Activated CD8-positive, alpha-beta memory T cell treated with anti-CD3 and anti-CD28 coated beads, Interleukin-2, amount 50 U/mL, for 48 hours (primary cell): ENCODE results near the gene TMEM200C.

Experiments
- DNase-seq: peaks from one replicate; pipeline ENCODE4 v3.0.0-alpha.2; 2020

TMEM200C gene

GRCh38 chr18:5895299-5895875 lies at the start of gene TMEM200C:
TMEM200C (minus strand) TSS chr18:5895522; CDS start chr18:5892063, 3,459 bp downstream.
- peak; percentile 51 for DNase-seq

DNA sequence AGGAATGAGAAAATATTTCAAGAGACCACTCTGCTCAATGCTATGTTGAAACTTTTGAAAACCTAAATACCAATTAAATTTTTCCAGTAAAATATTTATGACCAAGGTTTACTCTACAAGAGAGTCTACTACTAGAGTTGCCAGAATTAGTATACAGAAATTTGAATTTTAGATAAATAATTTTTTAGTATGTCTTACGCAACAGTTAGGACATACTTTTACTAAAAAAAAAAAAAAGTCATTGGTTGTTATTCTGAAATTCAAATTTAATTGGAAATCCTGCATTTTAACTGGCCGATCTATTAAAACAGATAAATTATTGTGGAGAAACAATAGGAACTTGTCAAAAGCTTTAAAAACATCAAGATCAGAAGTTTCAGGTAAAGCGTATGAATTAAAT lies 49.1 kb upstream of the TMEM200C start:
- DNase-seq = no peak

GRCh38 chr18:5943514-5943913 lies 48.2 kb upstream of the TMEM200C start:
- no peak for DNase-seq

DNA sequence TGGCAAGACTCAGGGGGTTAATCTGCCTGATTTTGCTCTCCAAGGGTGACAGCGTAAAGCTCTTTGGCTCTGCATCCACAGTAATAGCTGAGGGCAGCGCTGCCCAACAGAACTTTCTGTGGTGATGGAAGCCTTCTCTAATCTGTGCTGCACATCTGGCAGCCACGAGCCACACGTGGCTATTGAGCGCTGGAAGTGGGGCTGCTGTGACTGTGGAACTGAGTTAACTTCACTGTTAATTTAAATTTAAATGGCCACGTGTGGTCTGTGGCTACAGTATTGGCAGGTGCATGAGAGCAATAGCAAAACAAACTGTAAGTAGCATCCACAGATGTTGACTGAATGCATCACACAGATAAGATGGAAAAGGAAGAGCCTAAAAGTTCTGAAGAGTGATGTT lies 47.3 kb upstream of the TMEM200C start:
- DNase-seq = no peak

- no peak for DNase-seq
These were observed 46.6 kb upstream of the TMEM200C start for GRCh38 chr18:5941890-5942289.

DNA sequence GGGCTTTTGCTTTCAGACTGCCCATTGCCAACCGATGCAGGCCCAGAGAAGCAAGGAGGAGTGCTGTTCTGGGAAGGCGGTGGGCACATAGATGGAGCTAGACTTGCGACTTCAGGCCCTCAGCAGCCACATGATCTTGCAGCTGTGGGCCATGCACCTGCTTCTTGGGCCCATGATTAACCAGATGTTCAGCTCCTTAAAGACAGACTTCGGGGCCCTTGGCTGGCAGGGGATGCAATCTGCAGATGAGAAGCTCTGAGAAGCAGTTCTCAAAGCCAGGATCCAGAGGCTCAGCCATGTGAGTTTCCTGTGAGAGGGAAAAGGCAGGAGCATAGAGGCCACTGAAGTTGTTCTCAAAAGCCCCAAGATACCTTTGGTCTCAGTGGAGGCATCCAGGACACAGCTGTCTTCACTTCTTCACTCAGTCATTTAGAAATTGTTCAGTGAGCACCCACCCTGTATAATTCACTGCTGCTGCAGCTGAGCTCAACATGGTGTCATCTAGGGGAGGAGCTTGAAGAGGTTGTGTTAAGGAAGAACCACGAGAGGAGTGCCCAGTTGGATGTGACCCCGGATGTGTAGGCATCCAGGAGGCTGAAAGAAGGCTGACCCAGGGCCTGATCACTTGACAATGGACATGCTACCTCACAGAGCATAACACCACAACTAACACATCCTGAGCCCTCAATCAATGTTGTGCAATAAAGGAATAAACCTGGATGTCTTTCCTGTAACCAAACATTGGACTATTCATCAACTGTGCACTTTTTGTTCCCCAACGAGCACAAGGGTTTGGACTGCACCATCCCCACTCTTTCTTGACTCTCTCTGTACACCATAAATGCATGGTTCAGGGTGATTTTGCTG lies 44.7 kb upstream of the TMEM200C start:
- DNase-seq = no peak

- DNase-seq = no peak
These were observed 42.5 kb upstream of the TMEM200C start for GRCh38 chr18:5937795-5938194.

DNA sequence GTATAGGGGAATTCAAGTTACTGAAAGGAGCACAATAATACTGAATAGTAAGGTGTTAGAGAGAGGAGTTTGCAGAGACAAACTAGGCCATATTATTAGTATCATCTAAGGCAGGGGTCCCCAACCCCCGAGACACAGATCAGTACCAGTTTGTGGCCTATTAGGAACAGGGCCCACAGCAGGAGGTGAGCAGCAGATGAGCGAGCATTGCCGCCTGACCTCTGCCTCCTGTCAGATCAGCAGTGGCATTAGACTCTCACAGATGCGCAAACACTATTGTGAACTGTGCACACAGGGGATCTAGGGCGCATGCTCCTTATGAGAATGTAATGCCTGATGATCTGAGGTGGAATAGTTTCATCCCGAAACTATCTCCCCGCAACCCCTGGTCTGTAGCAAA lies 41.8 kb upstream of the TMEM200C start:
- DNase-seq = no peak

DNA sequence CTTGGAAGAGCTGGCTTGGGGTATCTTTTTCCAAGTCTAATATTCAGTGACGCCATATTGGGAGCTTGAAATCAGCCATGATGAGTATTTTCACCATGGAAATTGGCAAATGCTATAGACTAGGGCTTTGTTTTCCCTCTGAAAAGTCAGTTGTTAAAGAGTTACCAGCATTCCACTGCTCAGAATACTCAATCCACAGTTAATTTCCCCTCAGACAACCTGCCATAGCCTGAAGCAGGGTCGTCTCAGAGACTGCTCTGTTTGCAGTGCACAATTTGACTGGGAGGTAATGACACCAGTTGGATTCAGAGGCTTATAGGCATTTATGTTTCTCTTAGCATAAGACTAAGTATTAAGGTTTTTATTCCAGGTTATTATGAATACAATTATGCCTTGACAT lies 35.5 kb upstream of the TMEM200C start:
- DNase-seq = no peak

- DNase-seq = no peak
These were observed 23.0 kb upstream of the TMEM200C start for GRCh38 chr18:5918205-5918858.

DNA sequence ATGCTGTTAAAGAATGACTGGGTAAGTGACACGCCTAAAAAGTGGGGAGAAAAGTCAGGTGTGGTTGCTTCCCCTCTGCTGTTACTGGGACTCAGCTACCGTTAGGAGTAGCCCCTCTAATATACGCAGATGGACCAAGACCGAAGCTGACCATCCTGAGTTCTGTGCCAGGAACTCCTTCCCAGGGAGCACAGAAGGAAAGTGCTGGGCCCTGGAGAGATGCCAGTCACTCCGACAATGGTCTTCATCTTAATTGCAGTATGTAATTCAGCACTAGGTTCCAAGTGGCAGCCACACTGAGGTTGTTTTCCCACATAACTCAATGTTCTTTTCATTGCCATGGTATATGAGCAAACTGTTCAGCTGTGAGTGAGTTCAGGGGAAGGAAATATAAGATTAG lies 19.6 kb upstream of the TMEM200C start:
- no peak for DNase-seq

- DNase-seq = no peak
These were observed 18.7 kb upstream of the TMEM200C start for GRCh38 chr18:5914016-5914415.

DNA sequence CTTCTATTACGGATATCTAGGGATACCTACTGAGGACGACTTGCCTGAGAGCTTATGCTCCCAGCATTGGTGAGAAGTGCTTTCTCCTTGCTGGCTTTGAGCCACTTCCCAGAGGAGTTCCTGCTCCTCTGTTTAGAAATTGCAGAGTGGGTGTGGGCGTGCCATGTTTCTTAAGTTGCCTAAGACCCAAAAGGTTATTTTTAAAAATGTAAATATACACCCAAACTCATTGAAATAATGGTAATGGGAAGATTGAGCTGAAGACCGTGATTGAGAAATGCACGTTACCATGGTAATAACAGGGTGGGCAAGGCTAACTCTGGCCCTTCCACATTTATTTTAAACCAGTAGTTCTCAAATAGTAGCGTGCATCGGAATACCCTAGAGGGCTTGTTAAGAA lies 17.2 kb upstream of the TMEM200C start:
- no peak for DNase-seq

- DNase-seq = no peak
These were observed 13.8 kb upstream of the TMEM200C start for GRCh38 chr18:5909125-5909524.

DNA sequence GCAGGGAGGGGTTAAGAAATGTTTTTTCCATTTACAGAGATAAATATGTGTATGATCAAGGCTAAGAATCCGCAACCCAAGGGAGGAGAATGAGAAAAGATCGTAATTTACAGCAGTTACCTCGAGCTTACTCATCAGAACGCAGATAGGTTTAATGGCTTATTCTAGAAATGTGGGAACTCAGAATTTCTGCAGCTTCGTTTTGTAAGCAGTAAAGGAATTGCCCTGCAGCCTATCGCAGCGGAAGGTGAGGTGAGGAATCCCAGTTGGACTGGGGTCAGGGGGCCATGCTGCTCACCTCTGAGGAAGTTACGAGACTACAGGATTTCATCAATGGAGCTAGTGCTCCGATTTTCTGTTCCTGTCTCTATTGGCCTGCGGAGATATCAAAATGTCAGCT lies 8.1 kb upstream of the TMEM200C start:
- DNase-seq = no peak

DNA sequence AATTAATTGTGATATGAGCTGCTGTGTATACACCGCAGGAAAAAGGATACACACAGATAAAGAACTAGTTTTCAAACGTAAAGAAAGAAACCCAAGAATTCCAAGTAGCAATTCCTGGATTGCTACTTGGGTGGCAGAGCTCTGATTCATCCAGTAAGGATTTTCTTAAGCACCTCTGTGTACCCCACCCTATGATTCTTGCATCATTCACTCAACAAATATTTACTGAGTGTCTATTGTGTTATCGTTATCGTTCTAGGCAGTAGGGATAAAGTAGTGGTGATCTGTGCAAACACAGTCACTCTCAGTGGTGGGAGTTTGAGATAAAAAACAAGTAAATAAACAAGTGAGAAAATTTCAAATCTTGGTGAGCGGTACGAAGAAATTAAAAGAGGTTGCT lies 4.9 kb upstream of the TMEM200C start:
- no peak for DNase-seq

DNA sequence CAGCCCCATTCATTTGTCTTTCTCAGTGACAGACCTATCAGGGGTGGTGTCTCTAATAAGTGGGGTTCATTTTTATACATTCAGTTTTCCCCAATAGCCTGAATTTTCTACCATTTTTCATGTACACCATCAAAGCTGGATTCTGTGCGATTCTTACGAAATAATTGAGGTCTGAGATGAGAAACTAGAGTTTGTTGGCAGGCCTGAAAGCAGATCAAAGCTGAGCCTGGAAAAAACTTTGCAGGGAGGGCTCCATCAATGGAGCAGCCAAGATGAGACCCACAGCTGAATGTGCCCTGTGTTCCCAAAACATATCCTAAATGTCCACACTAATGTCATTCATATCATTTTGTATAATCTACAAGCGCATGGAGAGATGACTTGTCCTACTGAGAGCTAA lies 4.5 kb upstream of the TMEM200C start:
- DNase-seq = no peak

DNA sequence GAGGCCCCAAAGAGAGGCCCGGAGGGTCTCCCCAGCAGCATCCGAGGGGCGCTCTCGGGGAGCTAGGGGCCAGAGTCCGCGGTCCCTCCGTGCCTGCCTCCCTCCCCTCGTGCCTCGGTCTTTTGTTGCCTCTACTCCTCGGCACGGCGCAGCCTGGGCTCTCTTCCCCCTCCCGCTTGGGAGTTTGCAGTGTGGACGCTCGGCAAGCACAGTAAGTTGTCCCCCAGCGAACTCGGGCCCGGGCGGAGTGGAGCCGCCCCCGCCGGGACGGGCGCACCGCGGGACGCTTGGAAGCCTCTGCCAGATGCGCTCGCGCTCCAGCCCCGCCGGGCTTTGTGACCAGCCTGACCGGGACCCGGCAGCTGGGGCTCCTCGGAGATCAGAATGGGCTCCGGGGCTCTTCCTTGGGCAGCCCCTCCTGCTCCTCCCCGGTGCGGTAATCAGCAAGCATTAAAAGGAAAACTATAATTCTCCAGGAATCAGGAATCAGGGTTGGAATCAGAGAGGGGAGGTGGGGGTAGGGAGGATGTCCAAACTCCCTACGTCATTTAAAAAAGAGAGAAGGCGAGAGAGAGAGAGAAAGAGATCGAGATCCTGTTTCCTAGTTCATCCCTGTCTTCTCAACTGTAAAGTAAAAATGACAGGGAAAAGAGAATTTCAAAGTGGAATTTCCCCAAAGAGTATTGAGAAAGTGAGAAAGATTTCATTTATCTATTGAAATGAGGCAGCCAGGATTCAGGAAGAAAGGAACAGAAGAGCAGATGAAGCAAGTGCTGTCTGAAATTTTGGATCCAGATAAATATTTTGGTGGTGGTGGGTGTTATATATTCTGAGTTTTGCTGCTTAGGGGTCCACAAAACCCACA lies 786 bp upstream of the TMEM200C start:
- DNase-seq = peak; percentile 50

GRCh38 chr18:5894611-5895298 lies 567 bp downstream of the TMEM200C start:
- DNase-seq = no peak

DNA sequence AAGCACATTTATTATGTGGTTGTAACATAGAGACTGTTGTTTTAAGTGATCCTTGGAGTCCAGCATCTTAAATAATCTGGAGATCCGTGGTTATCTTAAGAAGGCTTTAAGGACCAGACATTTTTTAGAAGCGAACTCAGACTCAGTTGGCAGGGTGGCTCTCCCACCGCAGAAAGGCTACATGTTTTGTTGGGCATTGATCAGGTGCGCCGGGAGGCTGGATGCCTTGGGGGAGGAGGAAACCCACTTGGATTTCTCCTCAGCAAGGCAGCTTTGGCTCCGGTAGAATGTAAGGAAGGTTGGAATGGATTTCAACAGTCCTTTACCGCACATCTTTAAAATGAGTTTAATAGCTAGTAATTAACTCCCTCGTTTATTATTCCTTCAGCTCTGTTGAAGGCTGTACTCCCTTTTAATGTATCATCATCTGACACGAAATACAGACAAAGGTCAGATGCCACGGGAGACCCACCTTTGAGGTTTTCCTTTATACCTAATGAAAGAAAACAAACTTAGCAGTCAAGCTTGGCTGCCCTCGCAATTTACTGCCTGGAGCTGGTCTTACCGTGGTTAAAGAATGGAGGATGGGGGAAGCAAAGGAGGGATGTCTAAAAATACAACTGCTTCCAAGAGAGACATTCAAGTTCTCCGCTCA lies 1.2 kb downstream of the TMEM200C start:
- DNase-seq = no peak

DNA sequence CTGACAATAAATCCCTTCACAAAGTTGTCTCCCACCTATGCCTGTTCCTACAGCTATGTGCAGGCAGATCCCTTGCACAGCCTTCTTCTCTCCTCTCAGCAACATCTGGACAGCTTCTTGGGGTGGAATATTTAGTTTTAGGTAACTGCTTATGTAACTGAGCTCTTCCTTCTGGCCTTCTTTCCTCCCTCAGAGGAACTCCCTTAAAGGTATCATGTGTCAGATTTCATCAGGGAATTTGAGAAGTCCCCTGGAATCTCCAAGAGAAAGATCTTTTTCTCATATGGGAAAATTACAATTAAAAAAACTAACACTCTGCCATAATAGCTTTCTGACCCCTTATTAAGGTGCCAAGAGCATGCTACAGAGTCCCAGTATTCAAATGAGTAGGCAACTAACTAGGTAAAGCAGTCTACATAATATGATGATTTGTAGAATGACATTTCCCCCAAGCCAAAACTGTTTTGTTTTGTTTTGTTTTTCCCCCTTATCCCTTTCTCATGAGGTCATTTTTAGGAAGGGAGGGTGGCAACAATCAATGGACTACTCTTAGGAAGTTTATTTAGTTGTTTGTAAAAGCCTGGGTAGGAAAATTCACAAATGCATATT lies 2.4 kb downstream of the TMEM200C start:
- no peak for DNase-seq

- DNase-seq = no peak
These were observed 3.5 kb downstream of the TMEM200C start for GRCh38 chr18:5891854-5892215.
